GM21737 (cell line): ENCODE measurements around the gene MAP6.

Experiments
- ATAC-seq: cut with Tn5 transposase; IDR thresholded peaks from one replicate; pipeline ENCODE4 v1.9.1; 2021; ENCODE audit warnings: mild to moderate bottlenecking, moderate library complexity; ENCODE audit not compliant: unreplicated experiment

Gene MAP6

DNA sequence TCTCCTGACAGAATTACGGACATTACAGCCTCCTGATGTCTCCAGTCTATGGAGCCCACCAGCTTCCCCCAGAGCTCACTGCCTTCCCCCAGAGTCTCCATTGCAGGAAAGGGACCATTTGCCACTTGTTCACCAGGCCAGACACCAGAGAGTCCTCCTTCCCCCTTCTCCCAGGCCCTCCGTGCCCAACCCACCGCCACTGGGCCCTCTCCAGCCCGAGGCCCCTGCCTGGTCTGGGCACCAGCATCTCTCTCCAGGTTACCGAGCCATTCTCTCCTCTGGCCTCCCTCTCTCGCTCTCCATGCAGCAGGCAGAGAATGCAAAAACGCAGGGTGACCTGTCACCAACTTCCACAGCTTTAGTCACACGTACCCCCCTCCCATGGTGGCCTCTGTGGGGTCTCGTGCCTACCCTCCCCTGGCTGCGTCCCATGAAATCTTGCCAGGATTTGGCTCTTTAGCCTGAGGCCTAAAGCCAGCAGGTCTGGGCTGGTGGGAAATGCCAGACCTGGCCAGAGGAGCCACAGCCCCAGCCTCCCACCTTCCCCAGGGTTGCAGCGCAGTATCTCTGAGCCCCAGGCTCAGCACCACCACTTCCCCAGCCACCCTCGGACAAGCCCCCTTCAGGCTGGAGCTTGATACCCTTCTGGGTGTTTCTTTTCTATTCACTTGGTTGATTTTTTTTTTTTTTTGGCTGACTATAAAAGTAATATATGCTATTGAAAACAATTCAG lies 113.6 kb downstream of the MAP6 start:
- ATAC-seq, result no peak

DNA sequence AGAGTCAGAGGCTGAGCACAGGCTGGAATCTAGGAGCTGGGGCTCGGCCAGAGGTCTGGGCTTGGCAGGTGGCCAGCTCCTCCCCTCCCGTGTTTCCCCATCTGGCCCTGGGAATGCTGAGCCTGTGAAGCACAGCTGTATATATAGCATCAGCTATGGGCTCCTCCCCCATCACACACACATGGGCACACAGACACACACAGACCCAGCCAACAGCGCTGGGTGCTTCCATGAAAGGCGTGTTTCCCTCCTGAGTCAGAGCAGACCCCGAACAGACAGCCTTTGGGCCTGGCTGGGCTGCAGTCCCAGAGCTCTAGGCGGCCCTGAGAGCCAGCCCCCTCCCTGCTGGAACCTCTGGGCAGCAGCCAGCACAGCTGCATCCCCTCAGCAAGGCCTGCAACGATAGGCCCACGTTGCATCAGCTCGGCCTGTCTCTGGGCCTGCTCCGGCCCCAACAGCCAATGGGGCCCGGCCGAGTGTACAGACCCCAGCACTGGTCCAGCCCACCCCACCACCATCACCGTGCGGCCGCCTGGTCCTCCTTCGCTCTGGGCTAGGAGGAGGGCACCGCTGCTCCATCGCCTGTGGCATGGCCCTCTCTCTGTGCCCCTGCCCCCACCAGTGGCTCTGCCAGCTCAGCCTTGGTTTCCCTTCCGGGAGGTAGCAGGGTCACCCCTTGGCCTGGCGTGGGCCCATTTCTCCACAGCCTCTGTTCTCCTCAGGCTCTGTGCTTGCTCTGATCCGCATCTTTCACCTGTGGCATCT lies 114.4 kb downstream of the MAP6 start:
- ATAC-seq, result no peak

DNA sequence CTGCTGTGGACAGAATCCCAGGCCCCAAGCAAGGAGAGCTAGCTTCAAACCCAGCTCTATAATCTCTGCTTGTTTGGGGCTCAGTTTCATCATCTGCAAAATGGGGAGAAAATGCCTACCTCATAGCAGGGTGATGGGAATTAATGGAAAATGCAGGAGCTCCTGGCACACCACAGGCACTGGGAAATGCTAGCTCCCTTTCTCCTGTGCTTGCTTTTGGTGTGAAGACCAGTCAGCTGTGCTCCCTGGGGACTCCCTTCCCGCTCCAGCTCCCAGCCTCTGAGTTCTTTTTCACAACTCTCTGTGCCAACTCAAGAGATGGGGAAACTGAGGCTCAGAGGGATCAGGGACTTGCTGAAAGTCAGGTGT lies 115.0 kb downstream of the MAP6 start:
- ATAC-seq, result no peak

DNA sequence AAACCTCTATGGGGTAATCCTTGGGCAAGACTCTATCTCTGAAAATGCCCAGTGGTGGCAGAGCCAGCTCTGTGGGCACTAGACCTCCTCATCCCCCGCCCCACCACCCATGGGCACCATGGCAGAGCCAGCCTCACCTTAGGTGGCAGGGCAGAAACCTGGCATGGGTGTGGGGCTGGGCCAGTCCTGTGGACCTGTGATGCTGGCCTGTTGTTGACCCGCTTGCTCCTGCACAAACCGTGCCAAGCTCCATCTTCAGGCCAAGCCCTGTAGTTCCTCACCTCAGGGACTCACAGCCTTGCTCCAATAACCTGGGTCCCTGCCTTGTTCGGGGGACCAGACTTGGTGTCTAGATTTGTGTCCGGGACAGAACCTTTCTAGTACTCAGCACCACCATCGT lies 115.7 kb downstream of the MAP6 start:
- no peak for ATAC-seq

DNA sequence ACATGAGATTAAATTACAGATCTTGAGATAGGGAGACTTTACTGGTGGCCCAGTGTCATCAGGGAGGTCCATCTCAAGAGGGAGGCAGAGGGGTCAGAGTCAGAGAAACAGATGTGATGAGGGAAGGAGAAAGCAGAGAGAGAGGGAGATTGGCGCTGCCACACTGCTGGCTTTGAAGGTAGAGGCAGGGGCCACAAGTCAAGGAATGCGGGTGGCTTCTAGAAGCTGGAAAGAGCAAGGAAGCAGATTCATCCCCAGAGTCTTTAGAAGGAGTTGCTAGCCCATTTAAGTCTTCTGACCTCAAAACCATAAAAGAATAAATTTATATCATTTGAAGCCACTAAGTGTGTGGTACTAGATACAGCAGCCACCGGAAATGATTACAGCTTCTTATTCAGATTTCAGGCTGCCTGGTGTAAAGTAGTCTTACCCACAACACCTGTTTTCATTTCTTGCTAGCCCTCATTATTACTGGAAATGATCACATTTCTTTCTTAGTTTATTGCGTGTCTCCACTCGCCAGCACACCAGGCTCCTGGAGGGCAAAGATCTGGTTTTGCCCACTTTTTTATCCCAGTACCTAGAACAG lies 119.4 kb downstream of the MAP6 start:
- ATAC-seq, result no peak

DNA sequence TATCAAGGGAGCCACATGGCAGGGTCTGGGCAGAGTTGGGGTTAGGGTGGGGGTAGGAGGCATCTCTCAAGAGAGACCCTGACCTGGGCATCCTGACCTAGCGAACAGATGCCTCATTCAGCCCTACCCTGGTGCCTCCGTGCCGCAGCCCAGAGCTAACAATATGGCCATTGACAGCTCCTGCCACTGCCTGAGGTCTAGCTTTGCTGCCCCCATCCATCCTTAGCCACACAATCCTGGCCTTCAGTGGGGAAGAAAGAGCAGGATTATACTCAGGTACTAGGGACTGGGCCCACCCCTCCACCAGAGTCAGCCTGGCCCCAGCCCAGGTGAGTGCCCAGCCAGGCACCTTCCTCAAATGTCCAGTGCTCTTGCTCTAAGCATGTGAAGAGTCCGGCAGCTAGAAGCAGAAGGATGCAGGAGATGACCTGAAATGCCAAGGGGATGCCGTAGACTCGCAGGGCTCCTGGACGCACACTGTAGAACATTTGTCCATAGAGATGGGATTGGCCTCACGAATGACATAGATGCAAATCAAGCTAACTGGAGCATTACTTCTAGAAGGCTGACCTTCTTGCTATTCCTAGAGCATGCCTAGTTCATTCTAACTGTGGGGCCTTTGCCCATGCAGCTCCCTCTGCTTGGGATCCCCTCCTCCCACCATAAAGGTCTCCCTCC lies 120.1 kb downstream of the MAP6 start:
- ATAC-seq, result no peak

DNA sequence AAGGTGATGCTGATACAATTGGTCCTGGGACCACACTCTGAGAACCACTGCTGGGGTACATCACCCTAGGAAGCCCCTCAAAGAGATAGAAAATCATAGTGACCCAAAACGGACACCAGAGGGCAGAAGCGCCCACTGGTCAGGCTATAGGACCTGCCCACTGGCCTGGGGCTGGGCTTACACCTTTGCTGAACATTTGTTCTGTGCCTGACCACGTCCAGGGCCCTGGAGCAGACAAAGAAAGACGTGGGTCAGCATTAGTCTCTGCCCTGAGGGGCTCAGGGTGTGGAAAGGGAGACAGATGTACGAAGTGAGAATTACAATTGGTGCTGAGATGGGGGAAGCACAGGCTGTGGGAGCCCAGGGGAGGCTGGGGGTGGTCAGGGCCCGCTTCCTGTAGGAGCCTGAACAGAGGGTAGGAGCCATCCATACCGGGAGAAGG lies 121.2 kb downstream of the MAP6 start:
- ATAC-seq, result no peak

DNA sequence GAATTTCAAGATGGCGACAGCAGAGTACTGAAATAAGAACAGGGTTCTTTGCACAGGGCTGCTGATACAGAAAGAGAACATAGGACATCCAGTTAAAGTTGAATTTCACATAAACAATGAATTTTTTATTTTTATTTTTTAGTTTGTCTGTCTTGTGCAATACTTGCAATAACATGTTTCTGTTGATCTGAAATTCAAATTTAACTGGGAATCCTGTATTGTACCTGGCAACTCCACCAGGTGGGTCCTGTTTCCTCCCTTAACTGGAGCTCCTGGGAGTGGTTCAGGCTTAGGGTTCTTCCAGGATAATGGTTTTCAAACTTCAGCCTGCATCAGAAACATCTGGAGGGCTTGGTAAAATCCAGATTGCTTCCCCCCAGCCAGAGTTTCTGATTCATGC lies 121.7 kb downstream of the MAP6 start:
- ATAC-seq, result no peak

DNA sequence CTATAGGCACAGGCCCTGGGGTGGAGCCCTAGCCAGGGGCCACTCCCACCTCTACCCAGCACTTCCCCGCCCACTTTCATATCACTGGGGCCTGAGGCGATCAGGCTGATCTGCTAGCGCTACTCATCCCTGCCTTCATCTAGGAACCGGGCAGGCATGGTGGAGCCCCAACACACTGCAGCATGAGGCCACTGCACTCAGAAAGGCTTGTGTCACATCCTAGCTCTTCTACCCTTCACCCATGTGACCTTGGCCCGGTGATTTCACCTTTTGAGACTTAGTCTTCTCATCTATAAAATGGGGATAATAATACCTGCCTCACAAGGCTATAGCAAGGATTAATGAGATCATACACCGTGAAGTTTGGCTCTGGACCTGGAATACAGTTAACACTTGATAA lies 125.0 kb downstream of the MAP6 start:
- ATAC-seq, result no peak

DNA sequence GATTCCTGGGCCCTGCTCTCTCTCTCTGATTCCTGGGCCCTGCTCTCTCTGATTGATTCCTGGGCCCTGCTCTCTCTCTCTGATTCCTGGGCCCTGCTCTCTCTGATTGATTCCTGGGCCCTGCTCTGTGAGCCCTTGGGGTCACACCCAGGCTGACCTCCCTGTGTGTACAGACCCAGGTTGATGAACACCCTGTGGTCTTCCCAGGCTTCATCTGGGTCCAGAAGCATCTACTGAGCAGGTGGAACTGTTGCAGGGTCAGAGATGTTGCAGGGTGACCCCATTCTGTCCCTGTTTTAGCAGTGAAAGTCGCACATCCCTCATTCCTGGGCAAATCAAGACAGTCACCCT lies 126.8 kb downstream of the MAP6 start:
- no peak for ATAC-seq

DNA sequence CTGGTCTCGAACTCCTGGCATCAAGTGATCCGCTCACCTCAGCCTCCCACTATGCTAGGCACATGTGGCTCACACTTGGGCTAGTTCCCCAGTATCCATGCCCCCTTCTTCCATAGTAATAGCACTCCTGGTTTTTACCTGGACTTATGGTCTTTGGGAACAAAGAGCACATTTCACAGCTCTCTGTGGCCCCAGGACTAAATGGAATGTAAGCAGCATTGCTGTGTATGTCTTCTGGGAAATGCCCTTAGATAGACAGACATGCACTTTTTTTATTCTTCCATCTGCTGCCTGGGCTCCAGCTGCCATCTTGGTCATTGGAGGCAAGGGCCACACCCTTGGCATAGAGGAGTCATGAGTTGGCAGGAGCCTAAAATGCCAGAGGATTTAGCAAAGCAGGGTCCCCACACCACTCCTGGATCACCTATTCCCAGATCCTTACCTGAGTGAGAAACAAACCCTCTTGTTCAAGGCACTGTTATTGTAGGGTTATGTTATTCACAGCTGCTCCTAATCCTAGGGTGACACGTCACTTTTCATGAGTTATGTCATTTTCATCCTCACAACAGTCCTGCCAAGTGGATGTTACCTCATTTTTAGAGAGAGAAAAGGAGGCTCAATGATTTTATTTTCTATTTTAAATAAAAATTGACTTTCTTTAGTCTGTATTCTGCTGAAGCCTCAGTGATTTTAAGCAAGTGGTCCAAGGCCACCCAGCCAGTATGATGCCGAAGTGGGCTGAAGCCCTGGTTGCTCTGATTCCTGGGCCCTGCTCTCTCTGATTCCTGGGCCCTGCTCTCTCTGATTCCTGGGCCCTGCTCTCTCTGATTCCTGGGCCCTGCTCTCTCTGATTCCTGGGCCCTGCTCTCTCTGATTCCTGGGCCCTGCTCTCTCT lies 127.4 kb downstream of the MAP6 start:
- ATAC-seq, result no peak

DNA sequence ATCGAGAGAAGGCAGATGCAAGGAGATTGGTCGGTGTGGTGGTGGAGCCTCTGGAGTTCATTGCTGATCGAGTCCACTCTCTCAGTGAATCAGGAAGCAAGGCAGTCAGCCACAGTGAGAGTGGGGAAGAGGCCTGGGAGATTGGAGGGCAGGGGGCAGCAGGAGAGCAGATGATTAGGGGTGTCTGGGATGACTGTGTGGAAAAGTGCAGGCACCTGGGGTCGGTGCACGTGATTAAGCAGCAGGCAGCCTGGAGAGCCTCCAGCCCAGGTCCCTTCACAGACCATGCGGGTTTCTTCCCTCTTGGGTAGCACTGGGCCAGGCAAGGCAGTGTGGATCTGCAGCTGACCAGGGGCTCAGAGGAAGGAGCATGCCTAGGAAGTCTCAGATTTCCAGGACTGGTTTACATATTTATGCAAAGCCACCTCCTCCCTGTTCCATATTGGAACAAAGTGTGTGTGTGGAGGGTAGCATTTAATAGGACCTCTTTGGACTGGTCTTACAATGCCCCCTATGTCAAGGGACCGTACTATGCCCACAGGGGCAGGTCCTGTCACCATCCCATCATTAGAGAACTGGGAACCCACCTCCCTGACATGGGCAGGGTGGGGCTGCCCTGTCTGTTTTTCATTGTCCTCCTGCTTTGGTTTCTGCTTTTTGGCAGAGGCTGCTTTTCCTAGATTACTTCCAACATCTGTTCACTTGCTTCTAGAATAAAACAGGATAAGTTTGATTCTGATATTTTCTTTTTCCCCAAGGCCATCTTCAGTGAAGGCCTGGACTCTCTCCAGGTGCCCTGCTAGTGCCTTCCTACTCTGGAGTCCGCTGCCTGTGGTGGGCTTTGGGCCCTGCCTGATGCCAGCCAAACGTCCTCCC lies 129.1 kb downstream of the MAP6 start:
- no peak for ATAC-seq

DNA sequence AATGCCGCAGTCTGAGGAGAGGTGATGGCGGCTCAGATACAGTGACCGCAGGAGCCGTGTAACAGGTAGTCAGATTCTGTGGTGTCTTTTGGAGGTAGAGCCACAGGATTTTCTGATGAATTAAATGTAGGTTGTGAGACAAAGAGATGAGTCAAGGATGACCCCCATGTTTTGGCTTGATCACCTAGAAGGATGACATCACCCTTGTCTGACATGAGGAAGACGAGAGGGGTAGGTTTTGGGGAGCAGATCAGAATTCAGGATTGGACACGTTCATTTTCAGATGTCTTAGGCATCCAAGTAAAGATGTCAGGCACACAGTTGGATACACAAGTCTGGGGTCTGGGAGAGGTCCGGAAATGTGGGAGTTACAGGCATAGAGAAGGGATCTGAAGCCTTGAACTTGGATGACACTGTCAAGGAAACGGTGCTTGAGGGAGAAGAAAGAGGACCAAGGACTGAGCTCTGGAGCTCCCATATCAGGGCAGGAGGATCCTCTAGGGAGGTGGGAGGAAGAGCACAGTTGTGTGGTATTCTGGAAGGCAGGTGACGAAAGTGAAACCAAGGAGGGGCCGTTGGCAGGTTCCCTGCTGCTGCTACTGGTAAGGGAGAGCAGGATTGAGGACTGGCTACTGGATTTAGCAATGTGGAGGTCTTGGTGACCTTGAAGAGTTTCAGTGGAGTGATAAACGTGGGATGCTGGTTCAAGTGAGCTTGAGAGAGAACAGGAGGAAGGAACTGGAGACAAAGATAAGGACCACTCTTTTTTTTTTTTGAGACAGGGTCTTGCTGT lies 130.5 kb downstream of the MAP6 start:
- ATAC-seq, result no peak

DNA sequence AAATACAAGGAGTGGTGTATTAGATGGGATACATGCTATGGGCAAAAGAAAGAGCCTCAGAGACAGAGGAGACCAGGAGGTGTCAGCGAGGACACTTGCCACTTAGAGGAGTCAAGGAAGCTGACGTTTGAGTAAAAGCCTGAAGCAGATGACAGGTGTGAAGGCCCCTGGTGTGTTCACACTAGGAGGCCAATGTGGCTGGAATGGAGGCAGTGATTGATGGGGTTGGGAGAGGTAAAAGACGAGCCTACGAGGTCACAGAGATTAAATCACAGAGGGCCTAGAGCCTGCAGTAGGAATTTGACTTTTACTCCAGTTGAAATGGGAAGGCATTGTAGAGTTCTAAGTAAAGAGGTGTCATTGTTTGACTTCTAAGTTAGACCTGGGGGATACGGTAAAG lies 131.1 kb downstream of the MAP6 start:
- no peak for ATAC-seq
